GM12892 (cell line): ENCODE data around the gene MAP2K5.

Experiments
- POLR2A ChIP-seq: IDR thresholded peaks from 2 replicates; pipeline ENCODE4 v1.6.1; 2011; ENCODE audit warnings: low read depth, low read length, control low read depth
- POLR2AphosphoS5 ChIP-seq: IDR thresholded peaks from 2 replicates; pipeline ENCODE4 v1.6.1; 2011; ENCODE audit warnings: low read depth, low read length, control low read depth
- TAF1 ChIP-seq: IDR thresholded peaks from 2 replicates; pipeline ENCODE4 v1.6.1; 2011; ENCODE audit warnings: low read depth, mild to moderate bottlenecking, control low read depth, low read length, borderline replicate concordance

- no peak for TF ChIP-seq POLR2AphosphoS5
- no peak for TF ChIP-seq POLR2A
- TF ChIP-seq TAF1 = no peak
Observed at GRCh38 chr15:67587754-67588153, 45.3 kb downstream of the MAP2K5 start.
